GM15510 (cell line): ENCODE data around the gene CSNK1D.

Experiments used
- POLR2A ChIP-seq: IDR thresholded peaks from 3 replicates; pipeline ENCODE4 v1.6.1; 2011; ENCODE audit warnings: borderline replicate concordance; ENCODE audit not compliant: insufficient read length; ENCODE audit errors: extremely low read depth

The CSNK1D gene

GRCh38 chr17:82301300-82301915, 27.9 kb upstream of the CSNK1D start:
- no peak for TF ChIP-seq POLR2A

GRCh38 chr17:82300707-82301270, 27.3 kb upstream of the CSNK1D start:
- TF ChIP-seq POLR2A = no peak

GRCh38 chr17:82300228-82300627, 26.7 kb upstream of the CSNK1D start:
- no peak for TF ChIP-seq POLR2A

- no peak for TF ChIP-seq POLR2A
Observed at GRCh38 chr17:82299452-82299851, 26.0 kb upstream of the CSNK1D start.

GRCh38 chr17:82298538-82299421, 25.3 kb upstream of the CSNK1D start:
- no peak for TF ChIP-seq POLR2A

GRCh38 chr17:82297714-82298537, 24.4 kb upstream of the CSNK1D start:
- peak; percentile 61 for TF ChIP-seq POLR2A

GRCh38 chr17:82297280-82297713, 23.8 kb upstream of the CSNK1D start:
- no peak for TF ChIP-seq POLR2A

- TF ChIP-seq POLR2A = no peak
Observed at GRCh38 chr17:82296511-82297279, 23.2 kb upstream of the CSNK1D start.

GRCh38 chr17:82295472-82295814, 21.9 kb upstream of the CSNK1D start:
- TF ChIP-seq POLR2A = no peak

GRCh38 chr17:82294064-82294773, 20.7 kb upstream of the CSNK1D start:
- no peak for TF ChIP-seq POLR2A

GRCh38 chr17:82292251-82293154, 19.0 kb upstream of the CSNK1D start:
- peak; percentile 89 for TF ChIP-seq POLR2A

GRCh38 chr17:82291582-82292250, 18.2 kb upstream of the CSNK1D start:
- TF ChIP-seq POLR2A = no peak
